Retinal pigment epithelial cell (primary cell): ENCODE data around the gene OAS1.

Experiments used
- DNase-seq: peaks from one replicate; pipeline ENCODE4 v3.0.0-alpha.2; 2010; ENCODE audit warnings: low read depth
- H3K4me3 ChIP-seq: 2 replicates; pipeline ENCODE4 v1.5.1; 2011; ENCODE audit warnings: mild to moderate bottlenecking, low read length, control low read depth, moderate library complexity
- CTCF ChIP-seq: conservative IDR thresholded peaks from 2 replicates; pipeline ENCODE4 v1.5.1; 2011; ENCODE audit warnings: low read depth, low read length, control low read depth, inconsistent platforms

The OAS1 gene

GRCh38 chr12:112906712-112907414, at the start of gene OAS1:
OAS1 (plus strand) TSS chr12:112906962; CDS start chr12:112907040, 78 bp downstream.
- no peak for DNase-seq
- no peak within 1 kb of the TSS for H3K4me3 ChIP-seq
- TF ChIP-seq CTCF: no peak

GRCh38 chr12:112859291-112859690, 47.5 kb upstream of the OAS1 start:
- no peak for TF ChIP-seq CTCF
- no peak overlapping the region for H3K4me3 ChIP-seq
- DNase-seq: no peak

- H3K4me3 ChIP-seq: no peak overlapping the region
- no peak for DNase-seq
- TF ChIP-seq CTCF: no peak
Measured at GRCh38 chr12:112860181-112860580, 46.6 kb upstream of the OAS1 start.

GRCh38 chr12:112861284-112861683, 45.5 kb upstream of the OAS1 start:
- TF ChIP-seq CTCF: no peak
- H3K4me3 ChIP-seq: no peak overlapping the region
- DNase-seq: no peak

- H3K4me3 ChIP-seq: no peak overlapping the region
- TF ChIP-seq CTCF: no peak
- DNase-seq: no peak
Measured at GRCh38 chr12:112862636-112863290, 44.0 kb upstream of the OAS1 start.

- DNase-seq: no peak
- no peak overlapping the region for H3K4me3 ChIP-seq
- no peak for TF ChIP-seq CTCF
Measured at GRCh38 chr12:112868459-112869041, 38.2 kb upstream of the OAS1 start.
